MM.1S (cell line): ENCODE data around the gene NOL11.
A peak's percentile ranks its signal among the peaks of the same experiment; 100 is the strongest.

Source experiments
- DNase-seq: peaks from one replicate; pipeline ENCODE4 v3.0.0-alpha.2; 2015
- H2AFZ ChIP-seq: fragments of 300-600 bp; sonication (generic); 2 replicates; pipeline ENCODE4 v1.6.0; 2016; ENCODE audit warnings: antibody characterized with exemption, low read length
- H3F3A ChIP-seq: fragments of 300-600 bp; sonication (generic); 2 replicates; pipeline ENCODE4 v1.6.1; 2016; ENCODE audit warnings: mild to moderate bottlenecking, antibody characterized with exemption, low read length, moderate library complexity, mixed read lengths; ENCODE audit not compliant: insufficient read depth
- H3K27ac ChIP-seq: fragments of 300-600 bp; sonication (generic); 2 replicates; pipeline ENCODE4 v1.5.1; 2016; ENCODE audit warnings: mild to moderate bottlenecking, low read length
- H3K27me3 ChIP-seq: fragments of 300-600 bp; sonication (generic); replicated peaks from 2 replicates; pipeline ENCODE4 v1.6.0; 2016; ENCODE audit warnings: low read length; ENCODE audit not compliant: insufficient read depth
- H3K36me3 ChIP-seq: fragments of 300-600 bp; sonication (generic); replicated peaks from 2 replicates; pipeline ENCODE4 v1.6.1; 2016; ENCODE audit warnings: mild to moderate bottlenecking, low read length, mixed read lengths; ENCODE audit not compliant: insufficient read depth
- H3K4me1 ChIP-seq: fragments of 300-600 bp; sonication (generic); 2 replicates; pipeline ENCODE4 v1.6.1; 2016; ENCODE audit warnings: low read length, mixed read lengths
- H3K4me2 ChIP-seq: fragments of 300-600 bp; sonication (generic); 2 replicates; pipeline ENCODE4 v1.6.0; 2016; ENCODE audit warnings: low read depth, low read length
- H3K4me3 ChIP-seq: fragments of 300-600 bp; sonication (generic); 2 replicates; pipeline ENCODE4 v1.5.1; 2016; ENCODE audit warnings: low read length, mixed read lengths
- H3K79me2 ChIP-seq: fragments of 300-600 bp; sonication (generic); 2 replicates; pipeline ENCODE4 v1.6.1; 2016; ENCODE audit warnings: mixed run types, low read length, mixed read lengths
- H3K9ac ChIP-seq: fragments of 300-600 bp; sonication (generic); 2 replicates; pipeline ENCODE4 v1.6.1; 2016; ENCODE audit warnings: low read length, mixed read lengths
- H3K9me2 ChIP-seq: fragments of 300-600 bp; sonication (generic); replicated peaks from 2 replicates; pipeline ENCODE4 v1.6.1; 2016; ENCODE audit warnings: mild to moderate bottlenecking, low read length, mixed read lengths; ENCODE audit not compliant: insufficient read depth
- H3K9me3 ChIP-seq: fragments of 300-600 bp; sonication (generic); replicated peaks from 2 replicates; pipeline ENCODE4 v1.6.1; 2016; ENCODE audit warnings: mild to moderate bottlenecking, low read length, mixed read lengths; ENCODE audit not compliant: insufficient read depth
- H4K20me1 ChIP-seq: fragments of 300-600 bp; sonication (generic); 2 replicates; pipeline ENCODE4 v1.6.1; 2016; ENCODE audit warnings: mild to moderate bottlenecking, low read length, moderate library complexity, mixed read lengths; ENCODE audit not compliant: insufficient read depth
- EZH2 ChIP-seq: fragments of 300-600 bp; sonication (generic); optimal IDR thresholded peaks from 2 replicates; pipeline ENCODE3; 2017; ENCODE audit warnings: low read depth, mild to moderate bottlenecking, antibody characterized with exemption, low read length, mixed read lengths
- EZH2phosphoT487 ChIP-seq: fragments of 300-600 bp; sonication (generic); IDR thresholded peaks from 2 replicates; pipeline ENCODE4 v1.6.1; 2018; ENCODE audit warnings: antibody characterized with exemption, low read length
- TF ChIP-seq, protein P1 (sequence below): fragments of 300-600 bp; sonication (generic); IDR thresholded peaks from 2 replicates; pipeline ENCODE4 v1.5.1; 2016; ENCODE audit warnings: antibody characterized with exemption, low read length, mixed read lengths

NOL11 gene

DNA sequence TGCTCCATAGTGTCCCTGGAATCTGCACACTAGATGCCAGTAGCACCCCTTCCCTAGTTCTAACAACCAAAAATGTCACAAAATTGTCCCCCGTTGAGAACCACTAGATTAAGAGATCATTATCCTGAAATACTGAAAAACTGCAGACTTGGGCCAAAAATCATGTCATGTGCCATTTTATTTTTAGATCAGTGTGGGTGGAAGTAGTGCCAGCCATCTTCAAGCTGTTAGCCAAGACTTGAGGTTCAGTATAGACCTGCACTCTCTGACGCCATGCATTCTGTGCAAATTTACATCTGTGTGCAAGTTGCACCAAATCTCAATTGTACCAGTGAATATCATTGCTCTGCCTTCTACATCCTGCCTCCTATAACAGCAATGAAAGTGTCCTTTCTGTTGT lies 31.5 kb upstream of the NOL11 start:
- Histone ChIP-seq H3K4me2 (no peak overlapping the region), H3K9me2 (no peaks in the 10 kb centered on the region), H3K9ac (no peak overlapping the region), H3K27ac (no peak overlapping the region), H3K4me3 (no peak overlapping the region), H3K4me1 (peaks cover 14% of the 10 kb centered on the region), H3F3A (no peaks in the 10 kb centered on the region), H3K36me3 (no peaks in the 10 kb centered on the region), H4K20me1 (no peaks in the 10 kb centered on the region), H3K9me3 (no peaks in the 10 kb centered on the region), H3K27me3 (no peaks in the 10 kb centered on the region), H3K79me2 (no peaks in the 10 kb centered on the region), H2AFZ (no peak overlapping the region)
- no peak for DNase-seq
- TF ChIP-seq EZH2phosphoT487, result no peak
- no peak for TF ChIP-seq EZH2
- TF ChIP-seq, protein P1, sequence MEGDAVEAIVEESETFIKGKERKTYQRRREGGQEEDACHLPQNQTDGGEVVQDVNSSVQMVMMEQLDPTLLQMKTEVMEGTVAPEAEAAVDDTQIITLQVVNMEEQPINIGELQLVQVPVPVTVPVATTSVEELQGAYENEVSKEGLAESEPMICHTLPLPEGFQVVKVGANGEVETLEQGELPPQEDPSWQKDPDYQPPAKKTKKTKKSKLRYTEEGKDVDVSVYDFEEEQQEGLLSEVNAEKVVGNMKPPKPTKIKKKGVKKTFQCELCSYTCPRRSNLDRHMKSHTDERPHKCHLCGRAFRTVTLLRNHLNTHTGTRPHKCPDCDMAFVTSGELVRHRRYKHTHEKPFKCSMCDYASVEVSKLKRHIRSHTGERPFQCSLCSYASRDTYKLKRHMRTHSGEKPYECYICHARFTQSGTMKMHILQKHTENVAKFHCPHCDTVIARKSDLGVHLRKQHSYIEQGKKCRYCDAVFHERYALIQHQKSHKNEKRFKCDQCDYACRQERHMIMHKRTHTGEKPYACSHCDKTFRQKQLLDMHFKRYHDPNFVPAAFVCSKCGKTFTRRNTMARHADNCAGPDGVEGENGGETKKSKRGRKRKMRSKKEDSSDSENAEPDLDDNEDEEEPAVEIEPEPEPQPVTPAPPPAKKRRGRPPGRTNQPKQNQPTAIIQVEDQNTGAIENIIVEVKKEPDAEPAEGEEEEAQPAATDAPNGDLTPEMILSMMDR, result no peak

DNA sequence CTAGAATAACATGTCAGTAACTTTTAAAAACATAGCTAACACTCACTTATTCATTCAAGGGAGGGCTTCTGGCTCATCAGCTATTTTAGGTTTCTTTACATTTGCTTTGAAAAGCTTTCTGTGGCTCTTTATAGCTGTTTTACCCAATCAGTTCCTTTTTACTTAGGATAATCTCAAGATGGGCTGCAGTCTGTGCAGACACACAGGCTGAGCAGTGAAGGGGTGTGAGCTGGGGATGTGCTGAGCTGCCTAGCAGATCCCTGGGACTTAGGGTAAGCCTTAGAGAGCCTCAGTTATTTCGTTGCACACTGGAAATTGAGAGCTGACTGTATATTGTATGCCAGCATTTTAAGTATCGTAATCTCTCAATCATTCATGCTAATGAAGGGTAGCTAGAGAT lies 30.2 kb upstream of the NOL11 start:
- Histone ChIP-seq H3F3A (no peaks in the 10 kb centered on the region), H3K79me2 (no peaks in the 10 kb centered on the region), H3K9ac (no peak overlapping the region), H4K20me1 (no peaks in the 10 kb centered on the region), H3K9me3 (no peaks in the 10 kb centered on the region), H3K4me2 (no peak overlapping the region), H3K4me1 (peaks cover 14% of the 10 kb centered on the region), H3K27ac (no peak overlapping the region), H3K27me3 (no peaks in the 10 kb centered on the region), H3K9me2 (no peaks in the 10 kb centered on the region), H2AFZ (no peak overlapping the region), H3K36me3 (no peaks in the 10 kb centered on the region), H3K4me3 (no peak overlapping the region)
- DNase-seq, result no peak
- TF ChIP-seq EZH2, result no peak
- TF ChIP-seq EZH2phosphoT487, result no peak
- TF ChIP-seq, protein P1, result no peak

DNA sequence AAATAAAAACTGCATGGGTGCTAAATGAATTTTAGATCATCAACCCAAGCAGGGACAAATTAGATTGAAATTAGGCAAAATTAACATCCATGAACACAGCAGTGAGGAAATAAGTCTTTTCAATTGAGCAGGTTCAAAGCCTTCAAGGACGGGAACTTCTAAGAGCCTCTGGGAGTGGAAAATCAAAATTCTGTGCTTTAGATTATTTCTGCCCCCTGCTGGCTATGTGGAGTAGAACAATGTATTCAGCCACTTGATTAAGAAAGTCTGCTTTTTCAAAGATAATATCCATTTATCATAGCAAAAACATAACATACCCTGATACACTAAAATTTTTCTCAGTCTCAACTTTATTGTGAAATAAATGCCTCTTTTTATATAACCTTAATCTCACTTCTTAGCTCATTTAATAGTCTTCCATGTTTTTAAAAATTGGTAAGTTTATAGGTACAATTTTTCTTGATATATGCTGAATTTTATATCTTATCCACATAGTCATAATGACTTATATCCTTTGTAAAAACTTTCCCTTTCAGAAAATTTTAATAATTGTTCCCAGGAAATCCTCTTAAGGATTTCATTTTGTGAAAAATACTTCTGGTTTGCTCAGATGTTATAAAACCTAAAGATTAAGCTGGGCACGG lies 28.1 kb upstream of the NOL11 start:
- H3K27me3 ChIP-seq, result no peaks in the 10 kb centered on the region
- no peaks in the 10 kb centered on the region for H4K20me1 ChIP-seq
- DNase-seq, result peak; percentile 81
- H3K4me2 ChIP-seq, result no peak overlapping the region
- no peak overlapping the region for H3K9ac ChIP-seq
- peaks cover 14% of the 10 kb centered on the region for H3K4me1 ChIP-seq
- H3K9me2 ChIP-seq, result no peaks in the 10 kb centered on the region
- TF ChIP-seq, protein P1, result peak; percentile 79
- TF ChIP-seq EZH2 (no peak), EZH2phosphoT487 (no peak)
- no peak overlapping the region for H3K4me3 ChIP-seq
- H3K79me2 ChIP-seq, result no peaks in the 10 kb centered on the region
- H3K27ac ChIP-seq, result no peak overlapping the region
- H3K9me3 ChIP-seq, result no peaks in the 10 kb centered on the region
- H3K36me3 ChIP-seq, result no peaks in the 10 kb centered on the region
- no peaks in the 10 kb centered on the region for H3F3A ChIP-seq
- H2AFZ ChIP-seq, result no peak overlapping the region
